Stomach smooth muscle (tissue), 2 donors: ENCODE results near the gene TBL2.
"Not testable (repeated sequence)": the region's sequence is repeated elsewhere in the genome, so short reads cannot be mapped to it uniquely, and the experiment has no call there.

ENCODE experiments used
- H3K27ac ChIP-seq: one replicate; pipeline ENCODE4 v1.7.0; 2013; ENCODE audit warnings: mild to moderate bottlenecking, low read length, inconsistent platforms
- H3K27me3 ChIP-seq, 2 donors: one replicate each; pipeline ENCODE4 v1.7.0; 2013; ENCODE audit warnings: low read length in 2 of 2; ENCODE audit not compliant: insufficient read depth in 2 of 2, control insufficient read depth in 1 of 2
- H3K36me3 ChIP-seq, 2 donors: one replicate each; pipeline ENCODE4 v1.7.0; 2013; ENCODE audit warnings: low read length in 2 of 2; ENCODE audit not compliant: control insufficient read depth in 2 of 2, insufficient read depth in 2 of 2
- H3K4me1 ChIP-seq: one replicate; pipeline ENCODE4 v1.7.0; 2013; ENCODE audit warnings: low read length; ENCODE audit not compliant: control insufficient read depth, insufficient read depth
- H3K4me3 ChIP-seq, 2 donors: one replicate each; pipeline ENCODE4 v1.7.0; 2013; ENCODE audit warnings: low read length in 2 of 2
- H3K9ac ChIP-seq, 2 donors: one replicate each; pipeline ENCODE4 v1.7.0; 2013; ENCODE audit warnings: low read length in 2 of 2, mild to moderate bottlenecking in 1 of 2
- H3K9me3 ChIP-seq, 2 donors: one replicate each; pipeline ENCODE4 v1.7.0; 2013; ENCODE audit warnings: low read length in 2 of 2; ENCODE audit not compliant: control insufficient read depth in 2 of 2
- donor health status: healthy.
- donor health status: Pancreatic carcinoma.

The TBL2 gene

DNA sequence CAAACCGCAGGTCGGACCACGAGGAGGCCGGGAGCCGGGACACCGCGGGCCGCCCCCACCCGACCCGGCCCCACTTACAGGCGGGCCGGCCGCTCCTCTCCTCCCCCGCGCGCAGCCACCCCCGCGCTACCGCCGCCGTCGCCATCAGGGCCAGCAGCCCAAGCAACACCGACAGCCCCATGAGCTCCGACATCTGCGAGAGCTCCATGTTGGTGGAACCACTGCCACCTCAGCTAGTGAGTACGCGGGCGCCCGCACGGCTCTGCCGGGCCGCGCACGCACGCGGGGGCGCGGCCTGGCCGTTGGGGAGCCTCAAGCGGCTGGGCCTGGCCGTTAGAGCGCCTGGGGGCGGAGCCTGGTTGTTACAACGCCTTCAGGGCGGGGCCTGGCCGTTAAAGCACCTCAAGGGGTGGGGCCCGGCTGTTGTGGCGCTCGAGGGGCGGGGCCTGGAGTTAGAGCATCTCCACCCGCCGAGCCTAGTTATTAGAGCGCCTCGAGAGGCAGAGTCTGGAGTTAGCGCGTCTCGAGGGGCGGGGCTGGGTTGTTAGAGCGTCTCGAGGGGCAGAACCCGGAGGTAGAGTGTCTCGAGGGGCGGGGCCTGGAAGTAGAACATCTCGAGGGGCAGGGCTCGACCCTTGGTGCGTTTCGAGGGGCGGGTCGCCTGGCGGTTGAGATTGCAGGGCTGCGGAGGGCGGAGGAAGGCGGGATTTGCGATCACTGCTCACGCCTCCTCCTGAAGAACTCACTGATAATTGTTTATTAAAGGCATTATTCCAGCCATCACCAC, at the start of gene TBL2:
TSS of gene TBL2 (minus strand) at position 238 of the 787 bp plus-strand sequence. CDS start at position 208, 30 bp downstream.
- no peaks in the 10 kb centered on the region for H3K9me3 ChIP-seq
- H3K27me3 ChIP-seq, result no peaks in the 10 kb centered on the region
- H3K36me3 ChIP-seq, result peaks cover 12 to 13% of the 10 kb centered on the region in 2 donors
- H3K27ac ChIP-seq, result peak within 1 kb of the TSS; percentile 80
- peaks cover 25% of the 10 kb centered on the region for H3K4me1 ChIP-seq
- peak within 1 kb of the TSS; percentile 87 to 88 for H3K4me3 ChIP-seq
- H3K9ac ChIP-seq, result peak within 1 kb of the TSS; percentile 91 to 96

DNA sequence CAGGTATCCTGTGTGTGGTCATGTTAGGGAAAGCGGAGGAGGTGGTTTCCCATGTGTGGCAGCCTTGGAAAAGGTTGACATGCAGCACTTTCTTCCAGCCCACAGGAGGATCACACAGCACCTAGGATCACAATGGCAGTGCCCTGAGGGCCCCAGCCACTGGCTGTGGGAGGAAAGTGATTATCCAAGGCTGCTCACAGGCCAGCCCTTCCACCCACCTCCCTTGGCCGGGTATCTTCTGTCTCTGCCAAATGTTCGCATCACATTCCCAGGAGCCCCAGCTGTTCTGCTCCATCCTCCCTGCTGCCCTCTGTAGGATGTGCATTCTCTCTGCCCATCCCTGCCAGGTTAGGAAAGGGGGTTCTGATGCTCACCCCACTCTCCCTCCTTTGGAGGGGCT, 48.4 kb upstream of the TBL2 start:
- Histone ChIP-seq H3K9ac (no peak overlapping the region), H3K27ac (no peak overlapping the region), H3K27me3 (peaks cover 37 to 39% of the 10 kb centered on the region in 2 donors), H3K36me3 (no peaks in the 10 kb centered on the region), H3K9me3 (no peaks in the 10 kb centered on the region), H3K4me1 (peaks cover 15% of the 10 kb centered on the region), H3K4me3 (no peak overlapping the region)

DNA sequence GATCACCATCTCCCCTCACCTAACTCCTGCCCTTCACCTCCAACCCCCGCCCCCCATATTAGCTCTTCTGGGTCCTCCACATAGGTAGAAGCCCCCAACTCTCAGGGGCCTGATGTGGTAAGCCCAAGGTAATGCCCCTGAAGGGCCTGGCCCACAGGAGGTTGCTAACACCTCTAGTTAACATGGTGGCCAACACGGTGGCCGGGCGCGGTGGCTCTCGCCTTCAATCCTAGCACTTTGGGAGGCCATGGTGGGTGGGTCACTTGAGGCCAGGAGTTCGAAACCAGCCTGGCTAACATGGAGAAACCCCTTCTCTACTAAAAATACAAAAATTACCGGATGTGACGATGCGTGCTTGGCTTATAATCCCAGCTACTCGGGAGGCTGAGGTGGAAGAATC, 46.9 kb upstream of the TBL2 start:
- no peak overlapping the region for H3K4me3 ChIP-seq

GRCh38 chr7:73624669-73625001, 46.3 kb upstream of the TBL2 start:
- H3K4me3 ChIP-seq, result peak overlapping the region in 1 of 2 donors; percentile 67
- peaks cover 36 to 43% of the 10 kb centered on the region in 2 donors for H3K27me3 ChIP-seq
- H3K27ac ChIP-seq, result no peak overlapping the region
- H3K9me3 ChIP-seq, result no peaks in the 10 kb centered on the region
- H3K36me3 ChIP-seq, result no peaks in the 10 kb centered on the region
- no peak overlapping the region for H3K9ac ChIP-seq
- H3K4me1 ChIP-seq, result peaks cover 15% of the 10 kb centered on the region

More for the DNA sequence above, 46.9 kb upstream of the TBL2 start:
- H3K27me3 ChIP-seq, result peaks cover 37 to 43% of the 10 kb centered on the region in 2 donors
- no peaks in the 10 kb centered on the region for H3K36me3 ChIP-seq
- peaks cover 15% of the 10 kb centered on the region for H3K4me1 ChIP-seq
- H3K9ac ChIP-seq, result no peak overlapping the region
- H3K27ac ChIP-seq, result no peak overlapping the region
- no peaks in the 10 kb centered on the region for H3K9me3 ChIP-seq

GRCh38 chr7:73623798-73624668, 45.7 kb upstream of the TBL2 start, which contains the start of gene MLXIPL:
TSS of gene MLXIPL (minus strand) at chr7:73624522. CDS start at chr7:73624492, 30 bp downstream.
- Histone ChIP-seq H3K36me3 (no peaks in the 10 kb centered on the region), H3K9me3 (no peaks in the 10 kb centered on the region), H3K27me3 (peaks cover 35 to 39% of the 10 kb centered on the region in 2 donors), H3K4me1 (peaks cover 15% of the 10 kb centered on the region), H3K4me3 (peak within 1 kb of the TSS; percentile 53 to 67), H3K27ac (no peak within 1 kb of the TSS), H3K9ac (no peak within 1 kb of the TSS)

DNA sequence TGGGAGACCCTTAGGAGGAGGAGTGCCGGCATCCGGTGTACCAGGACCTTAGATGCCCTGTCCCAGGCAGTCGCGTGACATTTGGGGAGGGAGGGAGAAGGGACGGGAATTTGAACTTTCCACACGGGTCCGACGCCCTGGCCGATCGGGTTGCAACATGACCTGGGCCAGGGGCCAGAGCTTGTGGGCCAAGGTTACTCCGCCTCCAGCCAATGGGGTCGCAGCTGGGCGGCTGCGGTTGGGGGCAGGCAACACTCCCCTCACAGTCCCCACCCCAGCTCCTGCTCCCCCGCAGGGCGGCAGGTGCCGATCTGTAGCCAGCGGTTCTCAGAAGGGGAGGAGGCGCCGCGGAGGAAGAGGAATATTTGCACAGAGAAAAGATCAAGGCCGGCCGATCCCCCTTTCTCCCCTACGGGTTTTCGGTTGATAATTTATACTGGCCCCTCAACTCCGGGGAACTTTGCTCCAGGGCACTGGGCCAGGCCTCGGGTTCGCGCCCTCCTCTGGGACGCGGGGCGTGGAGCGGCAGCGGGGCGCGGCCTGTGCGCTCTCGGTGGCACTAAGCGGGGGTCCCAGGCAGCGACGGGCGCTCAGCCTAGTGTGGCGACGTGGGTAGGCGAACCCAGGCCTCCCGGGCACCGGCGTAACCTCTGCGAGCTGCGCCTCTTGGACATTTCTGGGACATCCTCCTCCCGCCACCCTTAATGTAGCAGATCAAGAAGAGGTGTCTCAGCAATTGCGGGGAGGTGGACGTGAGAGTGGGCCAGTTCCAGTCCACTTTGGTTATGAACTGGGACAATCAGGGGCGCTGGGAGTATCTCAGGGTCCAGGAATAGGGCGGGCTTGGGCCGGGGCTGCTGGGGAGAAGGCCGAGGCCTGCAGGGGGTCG, 44.8 kb upstream of the TBL2 start:
- no peaks in the 10 kb centered on the region for H3K36me3 ChIP-seq
- no peak overlapping the region for H3K9ac ChIP-seq
- no peaks in the 10 kb centered on the region for H3K9me3 ChIP-seq
- no peak overlapping the region for H3K27ac ChIP-seq
- peak overlapping the region in 1 of 2 donors; percentile 49 for H3K4me3 ChIP-seq
- peaks cover 33 to 34% of the 10 kb centered on the region in 2 donors for H3K27me3 ChIP-seq
- H3K4me1 ChIP-seq, result peaks cover 15% of the 10 kb centered on the region

DNA sequence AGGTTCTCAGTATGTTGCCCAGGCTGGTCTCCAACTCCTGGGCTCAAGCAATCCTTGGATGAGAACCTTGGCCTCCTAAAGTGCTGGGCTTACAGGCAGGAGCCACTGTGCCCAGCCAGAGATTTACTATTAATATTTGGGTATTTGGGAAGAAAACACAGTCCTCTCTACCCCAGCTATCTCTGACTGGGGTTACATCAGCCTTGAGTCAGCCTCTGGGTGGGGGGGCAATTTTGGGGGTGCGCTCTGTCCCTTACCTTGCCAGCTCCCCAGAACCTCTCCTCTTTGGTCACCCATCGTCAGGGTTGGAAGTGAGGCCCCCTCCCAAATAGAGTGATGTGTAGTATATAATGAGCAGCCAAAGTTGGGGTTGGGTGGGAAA, 44.1 kb upstream of the TBL2 start:
- H3K4me3 ChIP-seq, result peak overlapping the region in 1 of 2 donors; percentile 49
- H3K9ac ChIP-seq, result no peak overlapping the region
- no peak overlapping the region for H3K27ac ChIP-seq
- H3K36me3 ChIP-seq, result no peaks in the 10 kb centered on the region
- peaks cover 15% of the 10 kb centered on the region for H3K4me1 ChIP-seq
- no peaks in the 10 kb centered on the region for H3K9me3 ChIP-seq
- peaks cover 32 to 33% of the 10 kb centered on the region in 2 donors for H3K27me3 ChIP-seq

- H3K27me3 ChIP-seq, result peaks cover 27 to 30% of the 10 kb centered on the region in 2 donors
- H3K36me3 ChIP-seq, result no peaks in the 10 kb centered on the region
- no peak overlapping the region for H3K9ac ChIP-seq
- no peak overlapping the region for H3K27ac ChIP-seq
- H3K9me3 ChIP-seq, result no peaks in the 10 kb centered on the region
- peaks cover 15% of the 10 kb centered on the region for H3K4me1 ChIP-seq
- no peak overlapping the region for H3K4me3 ChIP-seq
These were observed 43.0 kb upstream of the TBL2 start for GRCh38 chr7:73621168-73622063.

DNA sequence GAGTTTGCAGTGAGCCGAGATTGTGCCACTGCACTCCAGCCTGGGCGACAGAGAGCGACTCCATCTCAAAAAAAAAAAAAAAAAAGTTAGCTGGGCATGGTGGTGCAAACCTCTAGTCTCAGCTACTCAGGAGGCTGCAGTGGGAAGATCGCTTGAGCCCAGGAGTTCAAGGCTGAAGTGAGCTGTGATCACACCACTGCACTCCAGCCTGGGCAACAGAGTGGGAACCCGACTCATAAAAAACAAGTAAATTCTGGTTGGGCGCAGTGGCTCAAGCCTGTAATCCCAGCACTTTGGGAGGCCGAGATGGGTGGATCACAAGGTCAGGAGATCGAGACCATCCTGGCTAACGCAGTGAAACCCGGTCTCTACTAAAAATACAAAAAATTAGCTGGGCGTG, 41.0 kb upstream of the TBL2 start:
- not testable (repeated sequence) for H3K4me3 ChIP-seq, H3K9ac ChIP-seq, H3K9me3 ChIP-seq, H3K27ac ChIP-seq, H3K36me3 ChIP-seq
- H3K27me3 ChIP-seq, result peaks cover 24 to 27% of the 10 kb centered on the region in 2 donors
- H3K4me1 ChIP-seq, result peaks cover 16% of the 10 kb centered on the region
